Measurements from ENCODE around the gene SPATA33. TPM values are rescaled to one million over a fixed set of nuclear protein-coding genes. Genes with fewer than 3 reads are reported as not detected.

The SPATA33 gene
- total RNA-seq, 1 donor from 2014 or later, result 38.4 TPM

DNA sequence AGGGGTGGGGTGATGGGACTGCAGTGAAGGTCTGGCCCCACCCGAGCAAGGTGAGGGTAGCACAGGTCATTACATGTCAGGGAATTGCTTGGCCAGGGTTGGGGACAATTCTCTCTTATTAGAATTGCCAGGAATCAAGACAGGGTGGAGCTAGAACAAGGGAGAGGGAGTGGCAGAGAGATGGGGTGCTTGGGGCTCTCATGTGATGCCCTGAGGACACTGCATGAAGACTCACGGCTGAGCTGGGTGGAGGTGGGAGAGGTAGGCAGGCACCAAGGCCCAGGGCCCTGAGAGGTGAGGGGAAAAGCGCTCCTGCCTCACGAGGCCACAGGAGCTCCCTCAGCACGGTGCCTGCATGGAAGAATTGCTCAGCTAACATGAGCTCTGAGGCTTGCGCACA is 40.6 kb upstream of the SPATA33 start:
- no peak for DNase-seq (ENCODE audit: low spot score, unreplicated experiment)
- Mint-ChIP-seq H3K27ac (no peak overlapping the region), H3K4me3 (ENCODE audit: low read depth) (no peak overlapping the region), H3K36me3 (ENCODE audit: insufficient read depth) (no peaks in the 10 kb centered on the region), H3K4me1 (ENCODE audit: low read depth) (peaks cover 7% of the 10 kb centered on the region), H3K9me3 (ENCODE audit: low read depth) (no peaks in the 10 kb centered on the region), H3K27me3 (no peaks in the 10 kb centered on the region)
- TF ChIP-seq, protein P1, sequence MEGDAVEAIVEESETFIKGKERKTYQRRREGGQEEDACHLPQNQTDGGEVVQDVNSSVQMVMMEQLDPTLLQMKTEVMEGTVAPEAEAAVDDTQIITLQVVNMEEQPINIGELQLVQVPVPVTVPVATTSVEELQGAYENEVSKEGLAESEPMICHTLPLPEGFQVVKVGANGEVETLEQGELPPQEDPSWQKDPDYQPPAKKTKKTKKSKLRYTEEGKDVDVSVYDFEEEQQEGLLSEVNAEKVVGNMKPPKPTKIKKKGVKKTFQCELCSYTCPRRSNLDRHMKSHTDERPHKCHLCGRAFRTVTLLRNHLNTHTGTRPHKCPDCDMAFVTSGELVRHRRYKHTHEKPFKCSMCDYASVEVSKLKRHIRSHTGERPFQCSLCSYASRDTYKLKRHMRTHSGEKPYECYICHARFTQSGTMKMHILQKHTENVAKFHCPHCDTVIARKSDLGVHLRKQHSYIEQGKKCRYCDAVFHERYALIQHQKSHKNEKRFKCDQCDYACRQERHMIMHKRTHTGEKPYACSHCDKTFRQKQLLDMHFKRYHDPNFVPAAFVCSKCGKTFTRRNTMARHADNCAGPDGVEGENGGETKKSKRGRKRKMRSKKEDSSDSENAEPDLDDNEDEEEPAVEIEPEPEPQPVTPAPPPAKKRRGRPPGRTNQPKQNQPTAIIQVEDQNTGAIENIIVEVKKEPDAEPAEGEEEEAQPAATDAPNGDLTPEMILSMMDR (IDR thresholded peaks at IDR 0.05; ENCODE audit: unreplicated experiment), result no peak

DNA sequence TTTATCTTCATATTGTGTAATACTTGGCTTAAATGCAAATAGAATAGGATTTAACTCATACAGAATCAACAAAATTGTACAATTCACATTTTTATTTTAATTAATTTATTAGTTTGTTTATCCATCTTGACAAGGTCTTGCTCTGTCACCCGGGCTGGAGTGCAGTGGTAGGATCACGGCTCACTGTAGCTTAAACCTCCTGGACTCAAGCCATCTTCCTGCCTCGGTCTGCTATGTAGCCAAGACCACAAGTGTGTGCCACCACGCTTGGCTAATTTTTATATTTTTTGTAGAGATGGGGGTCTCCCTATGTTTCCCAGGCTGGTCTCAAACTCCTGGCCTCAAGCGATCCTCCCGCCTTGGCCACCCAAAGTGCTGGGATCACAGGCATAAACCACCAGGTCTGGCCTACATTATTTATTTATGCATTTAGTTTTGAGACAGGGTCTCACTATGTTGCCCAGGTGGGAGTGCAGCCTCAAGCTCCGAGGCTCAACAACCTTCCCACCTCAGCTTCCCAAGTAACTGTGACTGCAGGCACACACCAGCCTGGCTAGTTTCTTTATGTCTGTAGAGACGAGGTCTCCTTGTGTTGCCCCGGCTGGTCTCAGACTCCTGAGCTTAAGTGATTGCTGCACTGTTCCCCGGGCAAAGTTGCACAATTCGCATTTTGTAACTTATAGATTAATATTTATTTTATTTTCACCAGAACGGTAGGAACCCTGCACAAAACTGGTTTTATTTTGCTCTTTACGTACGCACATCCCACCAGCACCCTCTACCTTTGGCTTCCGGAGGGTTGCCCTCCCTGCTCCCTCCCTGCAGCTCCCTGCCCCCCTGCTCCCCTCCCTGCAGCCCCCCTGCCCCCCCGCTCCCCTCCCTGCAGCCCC is 39.3 kb upstream of the SPATA33 start:
- no peaks in the 10 kb centered on the region for H3K9me3 Mint-ChIP-seq (ENCODE audit: low read depth)
- peaks cover 3% of the 10 kb centered on the region for H3K27me3 Mint-ChIP-seq
- no peak overlapping the region for H3K4me3 Mint-ChIP-seq (ENCODE audit: low read depth)
- DNase-seq (ENCODE audit: low spot score, unreplicated experiment), result no peak
- TF ChIP-seq, protein P1 (IDR thresholded peaks at IDR 0.05; ENCODE audit: unreplicated experiment), result no peak
- peaks cover 13% of the 10 kb centered on the region for H3K4me1 Mint-ChIP-seq (ENCODE audit: low read depth)
- H3K27ac Mint-ChIP-seq, result no peak overlapping the region
- no peaks in the 10 kb centered on the region for H3K36me3 Mint-ChIP-seq (ENCODE audit: insufficient read depth)

DNA sequence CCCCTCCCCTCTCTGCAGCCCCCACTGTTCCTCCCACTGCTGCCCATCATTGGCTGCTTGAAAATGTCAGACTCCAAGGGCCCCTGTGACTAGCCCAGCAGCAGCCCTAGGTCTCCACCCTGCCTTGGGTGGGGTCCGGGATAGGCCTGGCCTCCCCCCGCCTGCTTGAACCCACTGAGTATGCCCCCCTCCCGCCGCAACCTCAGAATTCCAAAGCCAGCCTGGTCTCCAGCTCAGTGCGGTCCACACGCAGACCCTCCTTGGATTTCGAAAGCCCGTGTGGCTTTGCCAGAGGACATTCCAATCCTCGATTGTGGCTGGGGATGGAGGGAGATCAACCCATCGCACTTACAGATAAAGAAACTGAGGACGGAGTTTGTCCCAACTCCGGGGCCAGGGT is 37.8 kb upstream of the SPATA33 start:
- Mint-ChIP-seq H3K27ac (no peak overlapping the region), H3K27me3 (peaks cover 12% of the 10 kb centered on the region)
- no peak for DNase-seq (ENCODE audit: low spot score, unreplicated experiment)

DNA sequence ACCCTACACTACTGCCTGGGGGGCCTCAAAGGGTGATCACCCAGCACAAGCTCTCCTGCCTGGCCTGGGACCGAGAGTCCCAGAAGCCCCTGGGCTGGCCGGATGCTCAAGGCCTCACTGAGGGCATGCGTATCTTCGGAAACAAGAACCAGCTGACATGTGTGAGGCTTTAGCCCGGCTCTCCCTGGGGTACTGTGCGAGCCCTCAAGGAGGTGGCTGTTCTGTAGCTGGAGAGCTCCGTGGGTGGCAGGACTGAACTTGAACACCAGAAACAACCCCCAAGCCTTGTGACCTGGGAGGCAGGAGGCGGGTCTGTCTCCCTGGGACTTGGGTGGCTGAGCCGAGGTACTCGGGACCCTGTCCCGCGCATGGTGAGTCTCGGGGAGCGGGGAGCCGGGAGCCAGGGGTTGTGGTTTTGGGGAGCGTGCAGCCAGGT is 37.2 kb upstream of the SPATA33 start:
- no peak overlapping the region for H3K4me3 Mint-ChIP-seq (ENCODE audit: low read depth)
- H3K36me3 Mint-ChIP-seq (ENCODE audit: insufficient read depth), result peaks cover 1% of the 10 kb centered on the region
- DNase-seq (ENCODE audit: low spot score, unreplicated experiment), result no peak
- H3K27me3 Mint-ChIP-seq, result peaks cover 12% of the 10 kb centered on the region
- H3K27ac Mint-ChIP-seq, result no peak overlapping the region
- TF ChIP-seq, protein P1 (IDR thresholded peaks at IDR 0.05; ENCODE audit: unreplicated experiment), result no peak
- no peaks in the 10 kb centered on the region for H3K9me3 Mint-ChIP-seq (ENCODE audit: low read depth)
- H3K4me1 Mint-ChIP-seq (ENCODE audit: low read depth), result peaks cover 25% of the 10 kb centered on the region

More for the DNA sequence above, 37.8 kb upstream of the SPATA33 start:
- TF ChIP-seq, protein P1 (IDR thresholded peaks at IDR 0.05; ENCODE audit: unreplicated experiment), result no peak
- no peaks in the 10 kb centered on the region for H3K9me3 Mint-ChIP-seq (ENCODE audit: low read depth)
- peaks cover 20% of the 10 kb centered on the region for H3K4me1 Mint-ChIP-seq (ENCODE audit: low read depth)
- no peak overlapping the region for H3K4me3 Mint-ChIP-seq (ENCODE audit: low read depth)
- H3K36me3 Mint-ChIP-seq (ENCODE audit: insufficient read depth), result peaks cover 1% of the 10 kb centered on the region

DNA sequence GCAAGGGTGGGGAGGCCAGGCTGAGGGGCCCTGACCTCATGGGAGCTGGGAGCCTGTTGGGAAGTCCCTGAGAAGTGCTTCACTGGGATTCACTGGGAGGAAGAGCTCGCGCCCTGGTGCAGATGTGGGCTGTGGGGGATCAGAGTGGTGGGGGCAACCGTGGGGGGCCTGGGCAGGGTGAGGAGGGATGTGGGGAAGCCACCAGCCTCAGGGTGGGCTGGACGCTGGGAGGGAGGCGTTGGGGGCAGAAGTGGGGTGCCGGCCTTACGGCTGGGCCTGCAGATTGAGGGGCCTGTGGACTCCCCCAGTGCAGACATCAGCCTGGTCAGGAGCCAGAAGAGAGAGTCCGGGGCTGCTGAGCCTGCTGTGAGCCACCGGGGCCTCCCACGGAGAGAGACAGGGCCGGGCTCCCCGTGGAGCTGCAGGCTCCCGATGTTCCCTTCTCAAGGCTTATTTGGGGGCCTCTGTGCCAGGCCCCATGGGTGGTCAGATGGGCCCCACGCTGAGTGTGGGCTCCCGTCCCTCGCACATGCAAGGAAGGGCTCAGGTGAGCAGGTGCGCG is 36.4 kb upstream of the SPATA33 start:
- Mint-ChIP-seq H3K36me3 (ENCODE audit: insufficient read depth) (peaks cover 1% of the 10 kb centered on the region), H3K4me1 (ENCODE audit: low read depth) (peaks cover 26% of the 10 kb centered on the region), H3K9me3 (ENCODE audit: low read depth) (no peaks in the 10 kb centered on the region), H3K27ac (no peak overlapping the region), H3K27me3 (peaks cover 12% of the 10 kb centered on the region), H3K4me3 (ENCODE audit: low read depth) (no peak overlapping the region)
- no peak for DNase-seq (ENCODE audit: low spot score, unreplicated experiment)
- TF ChIP-seq, protein P1 (IDR thresholded peaks at IDR 0.05; ENCODE audit: unreplicated experiment), result no peak
